Measurements from ENCODE around the gene BAIAP2L1. TPM values are rescaled to one million over a fixed set of nuclear protein-coding genes. Genes with fewer than 3 reads are reported as not detected.

The BAIAP2L1 gene
- total and polyA plus RNA-seq, 2 of the 8 experiments (the other 6 are each of a cell fraction or from before 2014, with no cell fraction given): 19.2 to 42.9 TPM

DNA sequence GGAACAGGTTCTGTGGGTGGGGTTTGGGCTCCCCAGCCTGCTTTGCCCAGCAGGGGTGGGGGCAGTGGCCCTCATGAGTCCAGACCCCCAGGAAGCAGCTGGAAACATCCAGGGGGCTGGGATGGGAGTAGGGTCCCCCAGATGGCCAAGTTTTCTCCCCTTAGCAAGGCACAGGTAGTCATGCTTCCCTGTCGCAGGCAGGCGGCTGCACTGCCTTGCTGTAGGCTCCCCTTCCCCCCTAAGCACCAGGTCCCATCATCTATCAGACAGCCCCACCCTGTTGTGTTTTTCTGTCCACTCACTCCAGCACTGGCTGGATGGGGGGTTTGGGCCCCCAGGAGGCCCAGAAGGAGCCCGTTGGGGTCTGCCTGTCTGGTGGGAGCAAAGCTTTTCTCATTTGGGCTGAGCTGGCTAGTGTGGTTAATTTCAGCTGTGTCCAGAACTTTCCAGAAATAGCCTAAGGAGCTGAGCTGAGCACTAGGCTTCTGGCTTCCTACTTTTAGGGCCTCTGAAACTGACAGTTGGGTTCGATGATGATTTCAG, 111.5 kb downstream of the BAIAP2L1 start:
- Histone ChIP-seq H3K79me1 (ENCODE audit: low read depth, low read length) (peaks cover 10% of the 10 kb centered on the region), H3K23ac (ENCODE audit: insufficient read length) (no peak overlapping the region), H3K9me3 (ENCODE audit: insufficient read depth in 2 of 2, low read depth in 1 of 2, low read length in 1 of 2) (no peaks in the 10 kb centered on the region), H2AFZ (ENCODE audit: low read length) (no peak overlapping the region), H3K4me1 (replicated peaks in 1 of 4; ENCODE audit: control insufficient read depth in 3 of 4, insufficient read depth in 4 of 4, low read length in 3 of 4) (peaks cover 0 to 17% (median 11%) of the 10 kb centered on the region in 4 experiments; a peak in 6 of 7 replicates), H2AK5ac (ENCODE audit: low read depth, low read length) (no peak overlapping the region), H3K27ac (ENCODE audit: low read depth, low read length) (no peak overlapping the region; the same call in 1 of the 2 replicates), H2BK5ac (ENCODE audit: low read depth, low read length) (no peak overlapping the region), H3K4me2 (ENCODE audit: insufficient read depth in 1 of 2, low read depth in 2 of 2, low read length in 2 of 2) (no peak overlapping the region), H2BK120ac (replicated peaks; ENCODE audit: low read depth, low read length) (no peak overlapping the region), H4K20me1 (replicated peaks in 1 of 2; ENCODE audit: control insufficient read depth in 1 of 2, insufficient read depth in 2 of 2, low read length in 2 of 2) (peaks cover 36 to 42% of the 10 kb centered on the region in 2 experiments), H3K27me3 (replicated peaks in 1 of 4; ENCODE audit: control insufficient read depth in 3 of 4, extremely low read depth in 1 of 4, insufficient read depth in 3 of 4, low read length in 3 of 4) (no peaks in the 10 kb centered on the region), H2BK15ac (ENCODE audit: low read length) (no peak overlapping the region), H4K91ac (replicated peaks; ENCODE audit: insufficient read length, low read length) (no peak overlapping the region), H3K23me2 (ENCODE audit: low read depth, low read length) (no peaks in the 10 kb centered on the region), H4K5ac (ENCODE audit: insufficient read length, low read depth, low read length) (no peak overlapping the region), H2BK20ac (ENCODE audit: low read length) (no peak overlapping the region), H3K4ac (replicated peaks; ENCODE audit: insufficient read length, low read depth, low read length) (no peak overlapping the region), H3K4me3 (ENCODE audit: extremely low read depth in 1 of 4, insufficient read depth in 2 of 4, low read depth in 3 of 4, low read length in 4 of 4) (no peak overlapping the region), H4K8ac (ENCODE audit: extremely low read depth, insufficient read depth, low read length) (no peak overlapping the region), H2BK12ac (ENCODE audit: low read depth, low read length) (no peak overlapping the region), H3K36me3 (ENCODE audit: control insufficient read depth in 2 of 4, insufficient read depth in 4 of 4, low read length in 3 of 4) (peaks cover 7 to 20% (median 12%) of the 10 kb centered on the region in 4 experiments; a peak in 7 of 8 replicates), H3K9ac (replicated peaks in 1 of 4; ENCODE audit: extremely low read depth in 1 of 4, low read depth in 3 of 4, low read length in 3 of 4) (no peak overlapping the region), H3K14ac (ENCODE audit: insufficient read length) (no peak overlapping the region), H3K79me2 (ENCODE audit: control insufficient read depth in 1 of 2, insufficient read depth in 2 of 2, low read length in 2 of 2) (peaks cover 2 to 39% of the 10 kb centered on the region in 2 experiments; a peak in 3 of 4 replicates), H3K56ac (replicated peaks; ENCODE audit: insufficient read length, low read depth, low read length) (no peak overlapping the region), H3K18ac (ENCODE audit: extremely low read depth, low read length) (no peak overlapping the region; the same call in 1 of the 2 replicates)
- ChIA-PET CTCF (ENCODE audit: partially characterized antibody) (interaction anchor here (0.7 to 1.9 kb wide), 3 partner anchors 12 to 37 kb away, joined by 3 to 4 read pairs (median 4); partner anchors contain the start of gene TECPR1), POLR2A (ENCODE audit: partially characterized antibody) (interaction anchor here (2.0 kb wide), 1 partner anchor 121 kb away, joined by 4 read pairs; no protein-coding TSS in a partner anchor)
- 81% methylated on average over 2 of the region's 4 CpGs; no CpG with 5 or more reads in 1 of the 2 experiments for WGBS, 2 experiments (ENCODE audit: extremely low coverage in 1 of 2, insufficient coverage in 1 of 2, insufficient read length in 1 of 2, insufficient replicate concordance in 2 of 2, low coverage in 1 of 2, low lambda C conversion rate in 2 of 2, missing lambda C conversion rate in 1 of 2)
- DNase-seq (ENCODE audit: low read depth in 1 of 2, low spot score in 2 of 2) (no peak), FAIRE-seq (no peak)
- TF ChIP-seq, protein P1, sequence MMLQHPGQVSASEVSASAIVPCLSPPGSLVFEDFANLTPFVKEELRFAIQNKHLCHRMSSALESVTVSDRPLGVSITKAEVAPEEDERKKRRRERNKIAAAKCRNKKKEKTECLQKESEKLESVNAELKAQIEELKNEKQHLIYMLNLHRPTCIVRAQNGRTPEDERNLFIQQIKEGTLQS (IDR thresholded peaks at IDR 0.05; ENCODE audit: insufficient read depth, low read depth, low read length): no peak
- TF ChIP-seq POLR2AphosphoS5 (IDR thresholded peaks at IDR 0.05; ENCODE audit: low read depth, low read length) (peak; percentile 57; the same call in 1 of the 2 replicates), RXRA (IDR thresholded peaks at IDR 0.05; ENCODE audit: insufficient read depth, low read depth, low read length) (no peak), POLR2A (IDR thresholded peaks at IDR 0.05; ENCODE audit: control extremely low read depth in 1 of 2, low read depth in 2 of 2, low read length in 2 of 2) (0 out of 3 replicates have a peak, but pooled peaks of 1 of the 2 experiments have one; percentile 16), EZH2 (IDR thresholded peaks at IDR 0.05; ENCODE audit: low read depth, low read length, severe bottlenecking) (no peak), CHD1 (IDR thresholded peaks at IDR 0.05; ENCODE audit: low read depth, low read length) (no peak), CEBPB (IDR thresholded peaks at IDR 0.05; ENCODE audit: low read depth, low read length) (no peak), YY1 (IDR thresholded peaks at IDR 0.05; ENCODE audit: low read depth, low read length) (no peak), NANOG (IDR thresholded peaks at IDR 0.05; ENCODE audit: insufficient read depth, low read depth, low read length, poor library complexity, severe bottlenecking) (no peak), EGR1 (IDR thresholded peaks at IDR 0.05; ENCODE audit: borderline replicate concordance, low read depth, low read length) (no peak), SUZ12 (IDR thresholded peaks at IDR 0.05; ENCODE audit: low read length) (no peak)
- TF ChIP-seq, protein P2, sequence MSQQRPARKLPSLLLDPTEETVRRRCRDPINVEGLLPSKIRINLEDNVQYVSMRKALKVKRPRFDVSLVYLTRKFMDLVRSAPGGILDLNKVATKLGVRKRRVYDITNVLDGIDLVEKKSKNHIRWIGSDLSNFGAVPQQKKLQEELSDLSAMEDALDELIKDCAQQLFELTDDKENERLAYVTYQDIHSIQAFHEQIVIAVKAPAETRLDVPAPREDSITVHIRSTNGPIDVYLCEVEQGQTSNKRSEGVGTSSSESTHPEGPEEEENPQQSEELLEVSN (IDR thresholded peaks at IDR 0.05): no peak
